Panc1 (cell line): ENCODE results near the gene IRX1. TPM values are rescaled to one million over a fixed set of nuclear protein-coding genes. Genes with fewer than 3 reads are reported as not detected.

Source experiments
- ATAC-seq: fragments of 200-7000 bp; cut with Tn5 transposase; 2 replicates; pipeline ENCODE4 v1.9.1; 2020; ENCODE audit warnings: mild to moderate bottlenecking, moderate library complexity
- BruUV-seq: library from RNA; stranded (reverse); fragments of 400-500 nt; replicated peaks from 2 replicates; lab custom pipeline; 2021; lab: Mats Ljungman, UMichigan
- CTCF ChIA-PET: fragments of 300-600 bp; sonication (Branson Sonifier 250); formaldehyde crosslinking; loops from one replicate; lab custom pipeline; 2022; ENCODE audit warnings: antibody characterized with exemption; lab: Charles Lee
- POLR2A ChIA-PET: fragments of 300-600 bp; sonication (Branson Sonifier 250); formaldehyde crosslinking; loops from one replicate; lab custom pipeline; 2022; ENCODE audit warnings: antibody characterized with exemption; lab: Charles Lee
- DNase-seq: peaks from one replicate; pipeline ENCODE4 v3.0.0-alpha.2; 2010; ENCODE audit warnings: low read depth, low spot score
- H3K27ac ChIP-seq: 2 replicates; pipeline ENCODE4 v1.5.1; 2011; ENCODE audit warnings: mild to moderate bottlenecking, low read length, inconsistent platforms
- H3K27me3 ChIP-seq: fragments of 200-500 bp; sonication (Bioruptor generic); 2 replicates; pipeline ENCODE4 v1.6.0; 2014; ENCODE audit warnings: low read length, inconsistent platforms; ENCODE audit not compliant: control insufficient read depth, insufficient read depth
- H3K36me3 ChIP-seq: fragments of 200-500 bp; sonication (Bioruptor generic); 2 replicates; pipeline ENCODE4 v1.5.1; 2014; ENCODE audit warnings: inconsistent platforms, mild to moderate bottlenecking, low read length, moderate library complexity; ENCODE audit not compliant: control insufficient read depth, insufficient read depth
- H3K4me1 ChIP-seq: 2 replicates; pipeline ENCODE4 v1.5.1; 2011; ENCODE audit warnings: inconsistent platforms, mild to moderate bottlenecking, low read length, moderate library complexity; ENCODE audit not compliant: control insufficient read depth, insufficient read depth
- H3K4me3 ChIP-seq, 2 experiments: 2 replicates each; pipeline ENCODE4 v1.5.1; 2011 to 2012; ENCODE audit warnings: low read depth in 2 of 2, low read length in 2 of 2, mild to moderate bottlenecking in 2 of 2, inconsistent platforms in 1 of 2, moderate library complexity in 1 of 2
- H3K9me3 ChIP-seq: fragments of 200-500 bp; sonication (Bioruptor generic); 2 replicates; pipeline ENCODE4 v1.5.1; 2014; ENCODE audit warnings: low read depth, mild to moderate bottlenecking, inconsistent platforms, low read length, moderate library complexity; ENCODE audit not compliant: control insufficient read depth, insufficient read depth
- CTCF ChIP-seq: fragments of 450-650 bp; IDR thresholded peaks from 2 replicates; pipeline ENCODE4 v1.5.1; 2017; ENCODE audit warnings: mild to moderate bottlenecking
- POLR2AphosphoS5 ChIP-seq: IDR thresholded peaks from 2 replicates; pipeline ENCODE4 v1.6.1; 2012; ENCODE audit warnings: mild to moderate bottlenecking, low read depth, low read length, moderate library complexity
- REST ChIP-seq, 2 experiments: IDR thresholded peaks; 2 replicates each; pipeline ENCODE4 v1.6.1; 2011 to 2012; ENCODE audit warnings: low read depth in 2 of 2, control low read depth in 1 of 2, low read length in 1 of 2, mild to moderate bottlenecking in 1 of 2, moderate library complexity in 1 of 2; ENCODE audit not compliant: insufficient read depth in 1 of 2
- SIN3A ChIP-seq: IDR thresholded peaks from 2 replicates; pipeline ENCODE4 v1.6.1; 2012; ENCODE audit warnings: low read depth, mild to moderate bottlenecking, low read length, moderate library complexity, borderline replicate concordance; ENCODE audit not compliant: insufficient read depth
- TCF7L2 ChIP-seq: IDR thresholded peaks from 2 replicates; pipeline ENCODE4 v1.6.1; 2011; ENCODE audit warnings: mild to moderate bottlenecking, low read depth, low read length, inconsistent platforms
- in situ Hi-C: cut with HindIII; loops from 2 replicates; pipeline ENCODE4 v1.10.0; 2016; ENCODE audit warnings: low sequenced_read_pairs, low pct_unique_long_range_greater_than_20kb
- intact Hi-C: fragments of 100-400 bp; cut with micrococcal nuclease; formaldehyde crosslinking; loops from one replicate; pipeline ENCODE4 v1.10.0; 2022; ENCODE audit not compliant: unreplicated experiment
- total RNA-seq: library from RNA; stranded (reverse); gene quantifications from one replicate; pipeline ENCODE4 v1.2.1, GENCODE V29; 2021; ENCODE audit not compliant: unreplicated experiment

IRX1 gene
- total RNA-seq, 1 experiment from 2014 or later, result not detected

GRCh38 chr5:3596261-3596825 lies 711 bp downstream of the IRX1 start:
- BruUV-seq, result no TSS peak
- in situ Hi-C loops, result no loop called here
- Histone ChIP-seq H3K27me3 (no peaks in the 10 kb centered on the region), H3K4me1 (no peaks in the 10 kb centered on the region), H3K27ac (no peak overlapping the region), H3K4me3 (no peak overlapping the region), H3K9me3 (no peaks in the 10 kb centered on the region), H3K36me3 (no peaks in the 10 kb centered on the region)
- TF ChIP-seq SIN3A, result no peak
- TF ChIP-seq REST (IDR thresholded peaks at IDR 0.05; ENCODE audit: insufficient read depth in 1 of 2, low read depth in 2 of 2, low read length in 1 of 2), result no peak
- TF ChIP-seq TCF7L2, result no peak
- no peak for TF ChIP-seq POLR2AphosphoS5
- no peak for TF ChIP-seq CTCF
- DNase-seq, result no peak
- POLR2A ChIA-PET, result no interaction called here
- CTCF ChIA-PET, result no interaction called here
- no peak for ATAC-seq
- intact Hi-C loops, result no loop called here

GRCh38 chr5:3596857-3597166 lies 1.2 kb downstream of the IRX1 start:
- no peak overlapping the region for H3K27ac ChIP-seq
- H3K27me3 ChIP-seq, result no peaks in the 10 kb centered on the region

More at GRCh38 chr5:3596857-3597166, 1.2 kb downstream of the IRX1 start:
- in situ Hi-C loops, result no loop called here
- no peak for ATAC-seq
- TF ChIP-seq SIN3A, result no peak
- TF ChIP-seq REST (IDR thresholded peaks at IDR 0.05; ENCODE audit: insufficient read depth in 1 of 2, low read depth in 2 of 2, low read length in 1 of 2), result no peak
- TF ChIP-seq CTCF, result no peak
- TF ChIP-seq POLR2AphosphoS5, result no peak
- no TSS peak for BruUV-seq
- Histone ChIP-seq H3K36me3 (no peaks in the 10 kb centered on the region), H3K4me1 (no peaks in the 10 kb centered on the region), H3K4me3 (no peak overlapping the region), H3K9me3 (no peaks in the 10 kb centered on the region)
- intact Hi-C loops, result no loop called here
- ChIA-PET CTCF (no interaction called here), POLR2A (no interaction called here)
- no peak for DNase-seq
